Ovary (tissue), 3 donors: Measurements from ENCODE around the gene HAGH.

Source experiments
- EP300 ChIP-seq: sonication (generic); formaldehyde crosslinking; IDR thresholded peaks from one replicate; pipeline ENCODE4 v1.6.1; 2017; ENCODE audit warnings: antibody characterized with exemption
- POLR2A ChIP-seq: fragments of 450-650 bp; IDR thresholded peaks from one replicate; pipeline ENCODE4 v1.6.1; 2017; ENCODE audit warnings: antibody characterized with exemption, mild to moderate bottlenecking, moderate library complexity
- TF ChIP-seq, protein P1 (sequence below), 3 donors: fragments of 450-650 bp in 2 of 3; fragments of 200-600 bp in 1 of 3; IDR thresholded peaks; one replicate each; pipeline versions ENCODE4 v1.5.1 to v1.8.0; 2016 to 2022; ENCODE audit warnings: antibody characterized with exemption in 3 of 3, mild to moderate bottlenecking in 1 of 3
- donor health status: DM: no; HTN: no; CAD: no.

GRCh38 chr16:1781254-1781653 is 45.4 kb downstream of the HAGH start:
- TF ChIP-seq, protein P1, sequence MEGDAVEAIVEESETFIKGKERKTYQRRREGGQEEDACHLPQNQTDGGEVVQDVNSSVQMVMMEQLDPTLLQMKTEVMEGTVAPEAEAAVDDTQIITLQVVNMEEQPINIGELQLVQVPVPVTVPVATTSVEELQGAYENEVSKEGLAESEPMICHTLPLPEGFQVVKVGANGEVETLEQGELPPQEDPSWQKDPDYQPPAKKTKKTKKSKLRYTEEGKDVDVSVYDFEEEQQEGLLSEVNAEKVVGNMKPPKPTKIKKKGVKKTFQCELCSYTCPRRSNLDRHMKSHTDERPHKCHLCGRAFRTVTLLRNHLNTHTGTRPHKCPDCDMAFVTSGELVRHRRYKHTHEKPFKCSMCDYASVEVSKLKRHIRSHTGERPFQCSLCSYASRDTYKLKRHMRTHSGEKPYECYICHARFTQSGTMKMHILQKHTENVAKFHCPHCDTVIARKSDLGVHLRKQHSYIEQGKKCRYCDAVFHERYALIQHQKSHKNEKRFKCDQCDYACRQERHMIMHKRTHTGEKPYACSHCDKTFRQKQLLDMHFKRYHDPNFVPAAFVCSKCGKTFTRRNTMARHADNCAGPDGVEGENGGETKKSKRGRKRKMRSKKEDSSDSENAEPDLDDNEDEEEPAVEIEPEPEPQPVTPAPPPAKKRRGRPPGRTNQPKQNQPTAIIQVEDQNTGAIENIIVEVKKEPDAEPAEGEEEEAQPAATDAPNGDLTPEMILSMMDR (IDR thresholded peaks at IDR 0.05), result no peak
- TF ChIP-seq POLR2A (no peak), EP300 (no peak)
